Ammon's horn (tissue), 1 donor: Measurements from ENCODE around the gene UPP2.

Experiments used
- DNase-seq: peaks from one replicate; pipeline ENCODE4 v3.0.0-alpha.2; 2016; ENCODE audit warnings: low spot score

UPP2 gene

GRCh38 chr2:158104903-158105302, 3.2 kb downstream of the UPP2 start:
- no peak for DNase-seq

GRCh38 chr2:158112992-158113391, 11.3 kb downstream of the UPP2 start:
- no peak for DNase-seq

- no peak for DNase-seq
Measured at GRCh38 chr2:158113741-158114295, 12.1 kb downstream of the UPP2 start.

- DNase-seq = no peak
Measured at GRCh38 chr2:158114516-158114915, 12.8 kb downstream of the UPP2 start.

- DNase-seq = peak; percentile 12
Measured at GRCh38 chr2:158115202-158115767, 13.6 kb downstream of the UPP2 start.

- DNase-seq = no peak
Measured at GRCh38 chr2:158116936-158117335, 15.3 kb downstream of the UPP2 start.

- no peak for DNase-seq
Measured at GRCh38 chr2:158120102-158120501, 18.4 kb downstream of the UPP2 start.

- no peak for DNase-seq
Measured at GRCh38 chr2:158120664-158121641, 19.3 kb downstream of the UPP2 start.

GRCh38 chr2:158124896-158125295, 23.2 kb downstream of the UPP2 start:
- no peak for DNase-seq

GRCh38 chr2:158125756-158126498, 24.3 kb downstream of the UPP2 start:
- no peak for DNase-seq

- DNase-seq = no peak
Measured at GRCh38 chr2:158127380-158127804, 25.7 kb downstream of the UPP2 start.

GRCh38 chr2:158128168-158128973, 26.7 kb downstream of the UPP2 start:
- no peak for DNase-seq

- DNase-seq = no peak
Measured at GRCh38 chr2:158129037-158129436, 27.4 kb downstream of the UPP2 start.

- DNase-seq = no peak
Measured at GRCh38 chr2:158130832-158131473, 29.3 kb downstream of the UPP2 start.

GRCh38 chr2:158131483-158131912, 29.8 kb downstream of the UPP2 start:
- no peak for DNase-seq

- DNase-seq = no peak
Measured at GRCh38 chr2:158131919-158132566, 30.4 kb downstream of the UPP2 start.

GRCh38 chr2:158134055-158134454, 32.4 kb downstream of the UPP2 start:
- no peak for DNase-seq

GRCh38 chr2:158134655-158135054, 33.0 kb downstream of the UPP2 start:
- no peak for DNase-seq

GRCh38 chr2:158135096-158135495, 33.4 kb downstream of the UPP2 start:
- no peak for DNase-seq

- peak; percentile 20 for DNase-seq
Measured at GRCh38 chr2:158138255-158138654, 36.6 kb downstream of the UPP2 start.
